ENCODE measurements around the gene NOL3.

The NOL3 gene

GRCh38 chr16:67206838-67207248, 36.5 kb downstream of the NOL3 start:
- no peak for DNase-seq (ENCODE audit: low read depth)

- DNase-seq (ENCODE audit: low read depth): no peak
These were observed 37.1 kb downstream of the NOL3 start for GRCh38 chr16:67207249-67208091.

GRCh38 chr16:67208154-67208896, 38.0 kb downstream of the NOL3 start:
- no peak for DNase-seq (ENCODE audit: low read depth)

GRCh38 chr16:67209565-67209964, 39.2 kb downstream of the NOL3 start:
- DNase-seq (ENCODE audit: low read depth): no peak

GRCh38 chr16:67210069-67210937, 40.0 kb downstream of the NOL3 start:
- no peak for DNase-seq (ENCODE audit: low read depth)

- DNase-seq (ENCODE audit: low read depth): no peak
These were observed 41.3 kb downstream of the NOL3 start for GRCh38 chr16:67211674-67212073.

GRCh38 chr16:67212766-67213165, 42.4 kb downstream of the NOL3 start:
- no peak for DNase-seq (ENCODE audit: low read depth)

GRCh38 chr16:67213197-67214019, 43.1 kb downstream of the NOL3 start:
- DNase-seq (ENCODE audit: low read depth): no peak

- DNase-seq (ENCODE audit: low read depth): no peak
These were observed 45.4 kb downstream of the NOL3 start for GRCh38 chr16:67215706-67216105.

- DNase-seq (ENCODE audit: low read depth): no peak
These were observed 46.5 kb downstream of the NOL3 start for GRCh38 chr16:67216612-67217490.

- no peak for DNase-seq (ENCODE audit: low read depth)
These were observed 53.7 kb downstream of the NOL3 start for GRCh38 chr16:67223992-67224391.

All from activated T-helper 9 cell treated with anti-CD3 and anti-CD28 coated beads, Interleukin-2, amount 50 U/mL, for 16 hours (primary cell).